GM19455 (cell line): ENCODE data around the gene SGO2.
"Not testable (repeated sequence)": the region's sequence is repeated elsewhere in the genome, so short reads cannot be mapped to it uniquely, and the experiment has no call there.

Experiments used
- ATAC-seq: cut with Tn5 transposase; IDR thresholded peaks from one replicate; pipeline ENCODE4 v1.9.1; 2021; ENCODE audit not compliant: unreplicated experiment

SGO2 gene

DNA sequence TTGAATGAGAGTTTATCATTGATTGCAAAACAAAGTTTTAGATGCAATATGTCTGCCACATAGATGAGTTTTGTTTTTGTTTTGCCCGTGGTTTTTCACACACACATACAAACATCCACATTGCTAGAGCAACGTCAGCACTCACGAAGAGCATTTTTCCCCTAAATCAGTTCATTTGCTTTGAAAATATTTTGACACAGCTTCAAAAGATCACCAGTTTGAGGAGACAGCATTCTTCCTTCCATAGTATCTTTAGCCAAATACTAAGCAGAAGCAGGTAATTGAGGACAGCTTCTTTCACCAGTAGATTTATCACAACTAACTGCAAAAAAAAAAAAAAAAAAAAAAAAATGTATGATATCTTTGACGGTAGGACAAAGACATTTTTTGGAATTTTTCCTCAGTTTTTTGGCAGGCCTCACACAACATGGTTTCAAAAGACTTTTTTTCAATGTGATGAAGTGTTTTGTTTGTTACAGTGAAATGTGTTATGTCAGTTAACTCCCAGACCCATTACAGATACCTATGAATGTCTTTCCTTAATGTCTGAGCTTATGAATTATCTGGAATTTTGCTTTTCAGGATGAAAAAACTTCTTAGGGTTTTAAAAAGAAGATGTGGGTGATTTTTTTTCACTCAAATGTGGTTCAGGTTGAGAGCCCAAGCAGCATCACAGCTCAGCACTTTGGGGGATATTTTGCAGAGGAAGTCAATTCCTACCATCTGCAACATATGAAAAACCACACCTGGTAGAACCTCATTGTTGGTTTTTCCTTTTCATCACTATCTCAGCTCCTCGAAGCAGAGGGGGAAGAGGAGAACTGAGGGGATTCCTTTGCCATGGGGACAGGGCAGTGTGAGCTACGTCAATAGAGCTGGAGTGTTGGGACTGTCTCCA, 91.4 kb downstream of the SGO2 start:
- no peak for ATAC-seq

DNA sequence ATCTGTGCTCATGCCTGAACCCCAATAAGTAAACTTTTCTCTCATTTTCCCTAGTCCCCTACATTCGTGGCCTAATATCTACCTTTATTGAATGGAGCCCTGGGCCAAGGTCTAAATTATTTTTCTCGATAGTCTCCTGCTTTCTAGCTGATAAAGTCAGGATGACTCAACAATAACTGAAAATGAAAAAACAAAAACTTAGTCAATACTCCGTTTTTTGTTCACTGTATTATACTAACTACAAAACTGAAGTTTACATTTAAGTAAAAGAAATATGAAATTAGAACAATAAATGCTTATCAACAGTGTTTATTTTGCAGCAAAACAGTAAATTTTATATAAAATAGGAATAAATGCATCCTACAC, 92.0 kb downstream of the SGO2 start:
- no peak for ATAC-seq

DNA sequence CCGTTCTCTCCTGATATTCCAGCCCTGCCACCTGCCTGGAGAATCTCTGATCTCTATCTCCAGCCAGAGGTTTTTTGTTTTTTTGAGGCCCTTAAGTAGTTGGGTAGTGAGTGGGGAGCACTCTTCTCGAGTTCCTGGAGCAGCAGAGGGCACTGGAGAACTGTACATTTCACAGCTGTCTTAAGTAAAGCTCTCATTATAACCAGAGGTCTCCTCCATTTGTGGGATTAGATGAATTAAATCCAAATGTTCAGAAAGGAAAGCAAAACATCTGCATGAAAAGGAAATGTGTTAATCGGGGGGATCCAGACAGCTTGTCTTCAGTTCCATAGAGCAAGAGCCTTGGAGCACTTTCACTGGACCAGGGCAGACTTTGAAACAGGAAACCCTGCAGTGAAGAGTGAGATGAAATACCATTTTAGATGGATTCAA, 92.6 kb downstream of the SGO2 start:
- no peak for ATAC-seq

DNA sequence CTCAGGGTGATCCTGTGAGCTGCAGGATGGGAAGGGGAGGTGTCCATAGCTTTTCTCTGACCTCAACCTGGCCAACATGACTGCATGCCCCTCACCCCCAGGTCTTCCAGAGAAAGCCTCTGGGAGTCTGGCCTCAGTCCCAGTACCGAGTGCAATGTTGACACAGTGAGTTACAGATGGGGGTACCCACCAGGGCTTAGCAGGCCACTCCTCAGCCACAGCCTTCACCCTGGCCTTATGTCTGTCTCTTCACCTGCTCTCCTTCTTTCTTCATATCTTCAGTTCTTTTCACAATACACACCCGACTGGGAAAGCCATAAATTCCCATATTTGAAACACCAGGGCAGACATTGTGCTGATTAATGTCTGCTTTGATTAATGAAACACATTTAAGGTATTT, 93.3 kb downstream of the SGO2 start:
- ATAC-seq: no peak

DNA sequence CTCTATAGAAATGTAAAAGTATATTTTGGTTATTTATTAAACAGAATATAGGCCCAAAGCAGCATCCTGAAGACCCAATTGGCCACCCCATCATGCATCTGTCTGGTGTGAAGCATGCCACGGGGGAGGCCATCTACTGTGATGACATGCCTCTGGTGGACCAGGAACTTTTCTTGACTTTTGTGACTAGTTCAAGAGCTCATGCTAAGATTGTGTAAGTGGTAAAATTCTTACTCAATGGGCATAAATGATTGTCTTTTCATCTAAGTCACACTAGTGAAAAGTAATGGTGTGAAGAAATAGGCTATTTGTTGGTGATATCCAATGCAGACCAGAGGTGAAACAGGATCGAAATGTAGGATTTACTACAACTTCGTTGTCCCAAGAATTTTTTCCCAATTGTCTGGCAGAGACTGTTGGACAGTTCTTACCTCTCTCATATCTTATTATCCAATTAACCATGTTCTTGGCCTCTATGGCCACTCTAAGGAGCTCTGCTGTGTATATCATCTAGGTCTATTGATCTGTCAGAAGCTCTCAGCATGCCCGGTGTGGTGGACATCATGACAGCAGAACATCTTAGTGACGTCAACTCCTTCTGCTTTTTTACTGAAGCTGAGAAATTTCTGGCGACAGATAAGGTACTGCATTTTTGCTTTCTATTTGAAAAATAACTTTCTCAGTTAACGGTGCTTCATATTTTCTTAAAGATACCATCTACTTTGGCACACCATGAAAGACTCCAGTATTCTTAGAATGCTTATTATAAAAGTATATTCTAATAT, 94.8 kb downstream of the SGO2 start:
- no peak for ATAC-seq

DNA sequence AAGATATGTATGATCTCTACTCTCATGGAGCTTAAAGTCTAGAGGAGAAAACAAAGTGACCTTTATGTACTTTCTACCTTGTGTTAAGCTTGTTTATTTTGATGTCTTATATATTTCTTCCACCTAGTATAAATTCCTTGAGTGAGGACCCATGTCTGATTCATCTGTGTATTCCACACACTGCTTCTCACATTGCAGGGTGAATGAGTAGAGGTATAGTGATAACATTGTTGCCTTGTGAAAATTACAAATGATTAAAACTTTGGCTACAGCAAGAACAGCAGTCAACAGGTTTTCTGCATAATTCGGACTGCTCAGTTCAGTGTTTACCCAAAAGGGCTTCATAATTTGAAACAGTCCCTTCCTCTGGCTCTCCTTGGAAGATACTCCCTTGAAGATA, 96.1 kb downstream of the SGO2 start:
- ATAC-seq: no peak

DNA sequence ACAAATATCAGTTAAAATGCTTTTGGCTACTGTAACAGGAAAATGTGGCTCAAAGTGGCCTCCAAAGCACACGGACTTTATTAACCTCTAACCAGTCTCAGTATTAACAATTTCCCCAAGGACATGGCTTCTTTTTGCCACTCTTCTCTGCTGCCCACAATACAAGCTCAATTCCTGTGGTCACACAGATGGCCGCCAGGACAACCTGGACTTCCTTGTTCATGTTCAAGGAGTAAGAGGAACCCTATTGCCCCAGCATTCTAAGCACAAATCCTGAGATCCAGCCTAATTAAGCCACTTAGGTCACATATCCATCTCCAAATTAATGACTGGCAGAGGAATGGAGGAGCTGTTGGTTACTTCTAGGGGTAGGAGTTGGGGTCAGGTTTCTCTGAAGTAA, 98.0 kb downstream of the SGO2 start:
- no peak for ATAC-seq

DNA sequence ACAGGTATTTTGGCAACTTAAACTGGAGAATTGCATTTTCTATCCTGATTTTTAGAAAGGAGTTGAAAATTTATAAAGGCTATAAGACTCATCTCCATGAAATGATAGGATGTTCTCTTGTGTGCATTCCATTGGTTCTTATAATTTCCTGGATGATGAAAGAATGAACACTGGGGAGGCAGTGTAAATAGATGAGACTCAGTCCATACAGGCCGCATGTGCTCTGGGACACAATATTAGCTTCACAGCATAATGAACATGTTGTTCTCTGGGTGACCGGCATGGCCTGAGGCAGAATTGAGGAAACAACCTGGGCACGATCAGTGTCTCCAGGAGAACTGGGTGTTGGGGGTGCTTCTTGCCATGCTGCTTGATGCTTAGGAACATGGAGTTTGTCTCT, 98.7 kb downstream of the SGO2 start:
- ATAC-seq: no peak

DNA sequence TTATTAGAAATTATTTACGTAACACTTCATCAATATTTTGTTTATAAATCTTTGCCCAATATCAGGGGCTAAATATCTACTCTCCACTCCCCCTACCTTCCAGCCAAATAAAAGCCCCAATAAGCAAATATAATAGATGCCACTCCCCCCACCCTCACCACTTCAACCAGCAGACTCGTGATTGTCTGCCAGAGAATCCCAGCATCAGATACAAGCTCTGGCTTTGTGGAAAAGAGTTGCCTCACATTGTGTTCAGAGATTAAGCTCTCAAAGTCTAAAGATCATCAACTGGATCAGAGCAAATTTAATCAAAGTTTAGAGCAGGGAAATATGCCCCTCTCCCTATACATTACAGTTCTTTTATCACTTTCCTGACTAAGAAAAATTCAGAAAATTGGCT, 99.3 kb downstream of the SGO2 start:
- ATAC-seq: no peak

DNA sequence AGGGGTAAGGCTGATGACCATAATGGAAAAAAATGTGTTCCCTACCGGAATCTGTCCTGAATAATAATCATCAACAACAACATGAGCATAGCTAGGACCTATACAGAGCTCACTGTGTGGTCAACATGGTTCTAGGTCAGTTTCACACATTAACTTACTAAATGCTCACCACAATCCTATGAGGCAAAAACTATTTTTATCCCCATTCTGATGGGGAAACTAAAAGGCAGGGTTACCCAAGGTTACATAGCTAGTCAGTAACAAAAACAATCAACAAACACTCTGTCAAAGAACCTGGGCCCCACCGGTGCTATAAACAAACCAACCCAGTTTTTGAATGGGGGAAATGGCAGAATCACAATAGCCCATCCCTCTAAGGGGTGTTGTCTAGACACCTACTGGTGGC, 100.0 kb downstream of the SGO2 start:
- ATAC-seq: no peak

DNA sequence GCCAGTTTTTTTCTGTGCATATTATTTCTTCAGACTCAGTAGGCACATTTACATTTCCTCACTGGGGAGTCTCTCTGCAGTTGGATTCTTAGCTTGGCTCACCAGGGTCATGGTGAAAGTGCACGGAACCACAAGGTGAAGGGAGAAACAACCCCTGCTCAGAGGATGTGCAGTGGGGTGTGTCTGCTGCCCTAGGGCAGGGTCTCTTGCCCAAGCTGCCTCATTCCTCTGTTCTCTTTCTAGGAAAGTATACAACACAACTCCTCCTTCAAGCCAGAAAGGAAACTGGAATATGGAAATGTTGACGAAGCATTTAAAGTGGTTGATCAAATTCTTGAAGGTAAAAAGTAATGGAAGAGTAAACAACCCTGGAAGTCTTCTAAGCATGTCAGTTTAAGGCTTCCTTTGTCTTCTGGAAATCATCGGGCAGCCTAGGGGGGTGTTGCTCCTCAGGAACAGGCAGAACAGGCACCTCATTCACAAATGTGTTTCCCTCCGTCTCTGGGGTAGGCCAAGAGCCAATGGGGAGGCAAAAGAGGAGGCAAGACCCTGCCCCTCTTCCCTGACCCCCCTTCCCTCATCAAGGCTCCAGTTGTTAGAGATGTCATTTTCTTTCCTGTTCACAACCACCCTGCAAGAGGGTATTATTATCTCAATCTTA, 101.2 kb downstream of the SGO2 start:
- ATAC-seq: no peak

DNA sequence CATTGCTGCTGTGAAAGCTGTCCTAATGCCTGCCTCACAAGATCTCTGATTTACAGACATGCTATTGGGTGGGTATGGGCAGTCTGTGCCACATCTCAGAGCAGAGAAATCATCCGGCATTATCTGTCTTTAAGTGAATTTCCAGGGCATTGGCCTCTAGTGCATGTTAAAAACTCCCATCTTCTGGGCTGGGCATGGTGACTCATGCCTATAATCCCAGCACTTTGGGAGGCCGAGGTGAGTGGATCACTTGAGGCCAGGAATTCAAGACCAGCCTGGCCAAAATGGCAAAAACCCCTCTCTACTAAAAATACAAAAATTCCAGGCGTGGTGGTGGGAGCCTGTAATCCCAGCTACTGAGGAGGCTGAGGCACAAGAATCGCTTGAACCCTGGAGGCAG, 102.5 kb downstream of the SGO2 start:
- not testable (repeated sequence) for ATAC-seq

DNA sequence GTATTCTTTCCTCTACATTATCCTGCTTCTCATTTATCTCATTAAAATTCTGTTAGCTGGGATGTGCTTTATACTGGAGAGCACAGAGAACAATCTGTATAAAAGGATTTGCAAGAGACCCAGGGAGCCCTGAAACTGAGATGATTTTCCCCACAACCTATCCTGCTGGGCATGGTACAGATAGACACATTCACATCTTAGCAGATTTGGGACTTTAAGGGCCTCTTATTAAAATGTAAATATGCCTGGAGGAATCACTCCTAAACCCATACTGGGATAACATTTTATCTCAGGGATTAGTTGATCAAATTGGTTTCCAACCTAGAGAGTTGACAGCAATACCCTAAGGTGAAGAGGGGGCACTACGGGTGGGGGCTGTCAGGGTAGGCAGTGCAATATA, 105.3 kb downstream of the SGO2 start:
- ATAC-seq: no peak
